ENCODE measurements around the gene PRR5L.

The PRR5L gene

GRCh38 chr11:36372101-36372771 is 76.1 kb downstream of the PRR5L start:
- H3K27ac Mint-ChIP-seq = no peak overlapping the region
- H3K4me1 Mint-ChIP-seq = peaks cover 22% of the 10 kb centered on the region
- H3K4me3 Mint-ChIP-seq = no peak overlapping the region
- H3K27me3 Mint-ChIP-seq = peaks cover 96% of the 10 kb centered on the region
- DNase-seq (no peak), ATAC-seq (no peak)
- no peaks in the 10 kb centered on the region for H3K9me3 Mint-ChIP-seq

- DNase-seq (no peak), ATAC-seq (no peak)
- Mint-ChIP-seq H3K27ac (no peak overlapping the region), H3K4me3 (no peak overlapping the region), H3K9me3 (no peaks in the 10 kb centered on the region), H3K27me3 (peaks cover 96% of the 10 kb centered on the region), H3K4me1 (peaks cover 31% of the 10 kb centered on the region)
Observed at GRCh38 chr11:36373016-36374010, 77.2 kb downstream of the PRR5L start.

DNA sequence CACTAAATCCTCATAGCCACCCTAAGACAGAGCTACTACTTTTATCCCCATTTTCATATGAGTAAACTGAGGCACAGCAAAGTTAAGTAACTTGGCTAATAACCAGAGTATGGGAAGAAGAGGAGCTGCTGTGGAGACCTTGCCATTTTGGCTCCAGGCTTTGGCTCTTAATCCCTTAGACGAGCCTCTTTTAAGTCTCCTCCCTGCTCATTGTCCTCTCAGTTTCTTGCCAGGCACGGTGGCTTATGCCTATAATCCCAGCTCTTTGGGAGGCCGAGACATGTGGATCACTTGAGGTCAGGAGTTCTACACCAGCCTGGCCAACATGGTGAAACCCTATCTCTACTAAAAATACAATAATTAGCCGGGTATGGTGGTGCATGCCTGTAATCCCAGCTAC is 78.6 kb downstream of the PRR5L start:
- DNase-seq (no peak), ATAC-seq (no peak)
- peaks cover 99% of the 10 kb centered on the region for H3K27me3 Mint-ChIP-seq
- H3K27ac Mint-ChIP-seq = no peak overlapping the region
- H3K4me3 Mint-ChIP-seq = no peak overlapping the region
- no peaks in the 10 kb centered on the region for H3K9me3 Mint-ChIP-seq
- peaks cover 34% of the 10 kb centered on the region for H3K4me1 Mint-ChIP-seq

DNA sequence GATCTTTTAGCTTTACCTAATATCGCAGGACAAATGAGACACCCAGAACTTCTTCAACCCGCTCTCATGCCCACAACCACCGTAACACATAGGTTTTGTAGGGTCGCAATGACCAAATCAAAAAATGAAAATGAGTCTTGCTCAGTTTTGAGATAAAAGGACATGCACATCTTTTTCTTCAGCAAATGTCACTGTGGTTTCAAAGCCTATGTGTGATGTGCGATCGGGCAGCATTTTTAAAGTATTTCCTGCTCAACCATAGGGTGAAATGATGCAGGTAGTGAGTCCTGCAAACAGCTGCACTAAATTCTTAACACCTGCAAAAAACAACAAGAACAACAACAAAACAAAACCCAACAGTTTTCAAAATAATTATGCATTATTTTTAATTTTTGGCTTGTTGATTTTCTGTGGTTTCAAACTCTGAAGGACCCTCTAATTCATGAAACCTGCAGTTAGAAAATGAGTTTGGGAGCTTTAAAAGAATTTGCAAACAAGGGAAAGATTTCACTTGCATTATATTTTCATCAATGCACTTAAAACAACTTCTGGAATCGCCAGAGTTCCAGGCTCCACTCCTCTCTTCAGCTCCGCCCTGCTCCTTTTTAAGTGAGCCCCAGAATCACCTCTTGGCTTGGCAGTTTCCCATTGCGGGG is 79.4 kb downstream of the PRR5L start:
- H3K9me3 Mint-ChIP-seq = no peaks in the 10 kb centered on the region
- no peak overlapping the region for H3K27ac Mint-ChIP-seq
- no peak for DNase-seq
- peaks cover 39% of the 10 kb centered on the region for H3K4me1 Mint-ChIP-seq
- H3K4me3 Mint-ChIP-seq = peak overlapping the region; percentile 88 to 91
- peaks cover 99% of the 10 kb centered on the region for H3K27me3 Mint-ChIP-seq
- peak; percentile 27 for ATAC-seq

- Mint-ChIP-seq H3K27ac (peak overlapping the region; percentile 68 to 80), H3K4me3 (peak overlapping the region; percentile 88 to 91), H3K27me3 (peaks cover 99% of the 10 kb centered on the region), H3K9me3 (no peaks in the 10 kb centered on the region), H3K4me1 (peaks cover 44% of the 10 kb centered on the region)
- DNase-seq (no peak), ATAC-seq (no peak)
Observed at GRCh38 chr11:36376009-36376887, 80.2 kb downstream of the PRR5L start.

DNA sequence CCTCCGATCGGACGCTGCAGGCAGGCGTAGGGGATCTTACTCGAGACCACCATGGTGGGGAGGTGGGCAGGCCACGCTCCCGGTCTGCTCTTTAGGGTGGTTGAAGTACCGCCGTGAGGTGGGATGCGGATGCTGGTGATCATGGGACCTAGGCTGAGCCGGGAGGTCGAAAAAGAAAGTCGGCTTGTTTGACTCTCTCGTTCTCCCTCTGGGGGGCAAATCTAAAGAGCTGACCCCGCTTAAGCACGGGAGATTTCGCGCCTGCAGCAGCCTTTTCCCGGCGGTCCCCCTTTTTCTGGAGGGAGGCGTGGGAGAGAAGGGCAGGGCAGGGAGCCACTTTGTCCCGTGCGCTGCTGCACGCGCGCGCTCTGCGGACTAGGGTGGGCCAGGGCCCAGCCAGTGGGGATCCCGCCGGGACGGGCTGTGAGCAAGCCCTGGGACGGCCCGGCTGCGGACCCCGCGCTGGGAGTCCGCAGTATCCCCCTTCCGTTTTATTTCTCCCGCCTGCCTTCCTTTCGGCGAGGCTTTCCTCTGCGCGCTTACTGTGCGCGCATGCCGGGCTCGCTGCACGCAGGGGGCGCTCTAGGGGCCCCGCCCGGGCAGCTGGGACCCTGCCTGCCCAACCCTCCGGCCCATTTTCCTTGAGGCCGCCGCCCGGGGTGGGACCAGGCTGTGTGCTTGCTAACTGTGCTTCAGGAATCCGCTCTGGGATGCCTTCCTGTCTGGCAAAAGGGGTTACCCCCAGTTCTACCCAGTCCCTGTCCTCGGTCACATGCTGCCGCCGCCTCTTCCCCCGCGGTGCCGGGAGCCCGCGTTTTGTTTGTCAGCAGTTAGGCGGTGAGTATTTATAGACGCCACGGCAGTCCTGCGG is 81.0 kb downstream of the PRR5L start:
- H3K27ac Mint-ChIP-seq = peak overlapping the region; percentile 68 to 76
- H3K4me3 Mint-ChIP-seq = peak overlapping the region; percentile 88 to 91
- DNase-seq (peak; percentile 50 to 61), ATAC-seq (peak; percentile 80)
- H3K27me3 Mint-ChIP-seq = peaks cover 97% of the 10 kb centered on the region
- no peaks in the 10 kb centered on the region for H3K9me3 Mint-ChIP-seq
- peaks cover 44% of the 10 kb centered on the region for H3K4me1 Mint-ChIP-seq

DNA sequence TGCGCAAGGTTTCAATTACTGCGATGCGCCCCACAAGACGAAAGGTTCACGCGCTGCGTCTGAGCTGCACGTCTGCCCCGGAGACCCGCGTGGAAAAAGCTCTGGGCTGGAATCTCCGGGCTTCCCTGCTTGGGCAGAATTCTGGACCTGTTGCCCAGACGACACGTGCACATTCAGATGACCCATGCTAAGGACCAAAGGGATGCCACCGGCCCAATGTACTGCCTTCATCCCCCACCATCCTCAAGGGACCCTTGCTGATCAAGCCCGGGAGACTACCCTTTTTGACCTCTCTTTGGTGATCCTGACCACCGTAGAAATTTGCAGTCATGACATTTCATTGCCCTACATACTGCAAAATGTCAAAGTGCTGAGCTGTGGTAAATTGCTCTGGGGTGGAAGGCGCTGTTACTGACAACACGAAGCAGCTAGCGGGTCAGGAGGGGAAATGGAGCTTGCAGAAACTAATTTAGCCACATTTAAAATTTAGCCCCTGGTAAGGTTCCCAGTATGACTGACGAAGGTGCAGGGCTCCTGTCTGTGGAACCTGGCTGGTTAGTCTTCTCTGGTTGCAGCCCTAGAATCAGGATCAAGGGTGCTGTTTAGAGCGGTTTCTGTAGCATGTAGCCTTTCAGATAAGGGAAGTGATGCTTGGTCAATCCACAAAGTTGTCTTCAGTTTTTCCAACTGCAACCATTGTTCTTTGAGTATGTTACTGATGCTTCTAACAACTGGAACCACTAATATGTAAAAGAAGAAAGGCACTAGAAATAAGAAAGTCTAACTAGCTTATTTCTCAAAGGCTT is 81.9 kb downstream of the PRR5L start:
- H3K27me3 Mint-ChIP-seq = peaks cover 97% of the 10 kb centered on the region

DNA sequence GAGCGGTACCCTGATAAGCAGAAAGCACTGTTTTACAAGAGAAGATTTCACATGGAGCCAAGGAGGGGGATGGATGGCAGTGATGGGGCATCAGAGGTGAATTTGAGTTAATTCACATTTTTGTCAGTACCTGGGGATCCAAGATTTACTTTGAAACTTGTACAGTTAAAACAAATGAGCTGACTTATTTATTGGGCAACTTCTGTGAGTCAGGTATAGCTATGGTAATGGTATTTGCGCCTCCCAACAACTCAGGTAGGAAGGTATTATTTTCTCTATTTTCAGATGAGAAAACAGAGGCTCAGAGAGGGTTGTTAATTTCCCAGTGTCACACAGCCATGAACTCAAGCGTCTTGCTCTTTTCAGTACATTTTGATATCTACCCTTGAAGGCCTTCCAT is 83.6 kb downstream of the PRR5L start:
- Mint-ChIP-seq H3K9me3 (no peaks in the 10 kb centered on the region), H3K27ac (no peak overlapping the region), H3K4me3 (no peak overlapping the region), H3K27me3 (peaks cover 97% of the 10 kb centered on the region), H3K4me1 (peaks cover 52% of the 10 kb centered on the region)
- no peak for DNase-seq
- ATAC-seq = no peak

More for the DNA sequence above, 81.9 kb downstream of the PRR5L start:
- no peaks in the 10 kb centered on the region for H3K9me3 Mint-ChIP-seq
- peak; percentile 3 for ATAC-seq
- no peak for DNase-seq
- peaks cover 44% of the 10 kb centered on the region for H3K4me1 Mint-ChIP-seq
- peak overlapping the region; percentile 88 to 91 for H3K4me3 Mint-ChIP-seq
- H3K27ac Mint-ChIP-seq = no peak overlapping the region

GRCh38 chr11:36380296-36381014 is 84.4 kb downstream of the PRR5L start:
- peaks cover 53% of the 10 kb centered on the region for H3K4me1 Mint-ChIP-seq
- no peak for DNase-seq
- no peak overlapping the region for H3K27ac Mint-ChIP-seq
- H3K4me3 Mint-ChIP-seq = no peak overlapping the region
- ATAC-seq = no peak
- no peaks in the 10 kb centered on the region for H3K9me3 Mint-ChIP-seq
- H3K27me3 Mint-ChIP-seq = peaks cover 93% of the 10 kb centered on the region

- peak overlapping the region in 1 of 2 donors; percentile 58 for H3K4me3 Mint-ChIP-seq
- ATAC-seq (no peak), DNase-seq (no peak)
- H3K4me1 Mint-ChIP-seq = peaks cover 52% of the 10 kb centered on the region
- H3K27ac Mint-ChIP-seq = no peak overlapping the region
- peaks cover 88% of the 10 kb centered on the region for H3K27me3 Mint-ChIP-seq
- H3K9me3 Mint-ChIP-seq = no peaks in the 10 kb centered on the region
Observed at GRCh38 chr11:36381015-36381360, 84.9 kb downstream of the PRR5L start.

- no peak overlapping the region for H3K27ac Mint-ChIP-seq
- no peaks in the 10 kb centered on the region for H3K9me3 Mint-ChIP-seq
- ATAC-seq (no peak), DNase-seq (no peak)
- H3K27me3 Mint-ChIP-seq = peaks cover 81% of the 10 kb centered on the region
- no peak overlapping the region for H3K4me3 Mint-ChIP-seq
- H3K4me1 Mint-ChIP-seq = peaks cover 40% of the 10 kb centered on the region
Observed at GRCh38 chr11:36383195-36383594, 87.1 kb downstream of the PRR5L start.

DNA sequence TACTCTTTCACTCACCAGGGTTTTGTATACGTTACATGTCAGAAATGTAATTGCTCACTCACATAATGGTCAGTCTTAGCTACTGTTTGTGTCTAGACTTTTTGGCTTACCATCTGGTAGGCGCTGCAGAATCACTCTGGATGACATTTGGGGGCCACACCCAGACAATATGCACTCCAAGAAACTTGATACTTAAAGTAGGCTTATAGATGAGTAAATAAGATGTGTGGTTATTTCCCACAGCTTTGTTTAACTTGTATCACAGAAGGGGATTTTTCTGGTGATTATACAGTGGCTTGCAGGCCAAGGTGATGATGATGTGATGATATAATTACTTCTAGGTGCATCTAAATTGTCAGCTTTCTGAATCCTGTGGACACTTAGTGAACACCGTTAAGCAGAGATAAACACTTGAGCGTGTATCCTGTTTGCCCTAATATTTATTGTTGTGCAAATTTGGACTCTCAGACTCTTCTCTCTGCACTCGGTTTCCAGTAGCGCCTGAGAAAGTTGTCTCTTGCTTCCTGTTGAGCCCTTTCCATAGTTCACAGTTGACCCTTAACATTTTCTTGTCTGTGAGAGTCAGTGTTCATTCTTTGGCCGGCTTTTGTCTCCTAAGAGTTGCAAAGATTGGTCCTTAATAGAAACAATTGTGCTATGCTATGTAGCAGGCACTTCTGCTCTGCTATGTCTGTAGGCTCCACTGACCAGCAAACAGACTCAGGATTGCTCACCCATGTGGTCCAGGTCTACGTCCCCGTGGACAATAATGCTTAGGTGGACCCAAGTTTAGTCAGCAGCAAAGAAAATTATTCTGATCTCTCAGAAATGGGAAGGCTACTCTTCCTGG is 89.3 kb downstream of the PRR5L start:
- DNase-seq = no peak
- Mint-ChIP-seq H3K4me1 (peaks cover 39% of the 10 kb centered on the region), H3K4me3 (no peak overlapping the region)

More for the DNA sequence above, 89.3 kb downstream of the PRR5L start:
- peak; percentile 92 for ATAC-seq
- Mint-ChIP-seq H3K27me3 (peaks cover 60% of the 10 kb centered on the region), H3K9me3 (no peaks in the 10 kb centered on the region), H3K27ac (no peak overlapping the region)

Data from stimulated activated naive CD8-positive, alpha-beta T cell treated with anti-CD3 and anti-CD28 coated beads, Interleukin-15, amount 100 ng/mL, for 72 hours (primary cell).